Panc1 (cell line): Measurements from ENCODE around the gene ZYG11B. TPM values are rescaled to one million over a fixed set of nuclear protein-coding genes. Genes with fewer than 3 reads are reported as not detected.

Experiments used
- total RNA-seq: library from RNA; stranded (reverse); gene quantifications from one replicate; pipeline ENCODE4 v1.2.1, GENCODE V29; 2021; ENCODE audit not compliant: unreplicated experiment

ZYG11B gene
- total RNA-seq, 1 experiment from 2014 or later, result 30.7 TPM

Other genes with a start within 250 kb of the ZYG11B start
- 67.4 TPM for gene TUT4, start 173.4 kb upstream of the ZYG11B start, total RNA-seq
- 11.2 TPM for gene GPX7, start 124.1 kb upstream of the ZYG11B start, total RNA-seq
- gene SHISAL2A, start 93.3 kb upstream of the ZYG11B start, total RNA-seq, result 0.23 TPM
- gene COA7, start 28.1 kb upstream of the ZYG11B start, total RNA-seq, result 44.9 TPM
- 0.36 TPM for gene ZYG11A, start 116.3 kb downstream of the ZYG11B start, total RNA-seq
- 61.8 TPM for gene ECHDC2, start 195.3 kb downstream of the ZYG11B start, total RNA-seq
- gene SCP2, start 200.8 kb downstream of the ZYG11B start, total RNA-seq, result 88.7 TPM